Activated CD4-positive, alpha-beta T cell treated with anti-CD3 and anti-CD28 coated beads, Interleukin-2, Interleukin-6, amounts not matched to agents 100 ng/mL and 50 ng/mL, durations not matched to agents 16 hours and 8 hours (primary cell): ENCODE results near the gene ZKSCAN8.

Source experiments
- DNase-seq: peaks from one replicate; pipeline ENCODE4 v3.0.0-alpha.2; 2020

Gene ZKSCAN8

GRCh38 chr6:28207510-28208110 lies 65.9 kb downstream of the ZKSCAN8 start:
- DNase-seq = peak; percentile 51

GRCh38 chr6:28208111-28208659 lies 66.5 kb downstream of the ZKSCAN8 start:
- no peak for DNase-seq
